ENCODE data around the gene ZNF740. TPM values are rescaled to one million over a fixed set of nuclear protein-coding genes. Genes with fewer than 3 reads are reported as not detected.
A peak's percentile ranks its signal among the peaks of the same experiment; 100 is the strongest.

The ZNF740 gene
- total and polyA plus RNA-seq, 8 donors = 4.0 to 37.5 (median 4.5) TPM

GRCh38 chr12:53184828-53185227, 4.3 kb downstream of the ZNF740 start:
- no peak overlapping the region for H3K27ac ChIP-seq
- intact Hi-C loops (cut with DNase I; ENCODE audit: low total_unique reads) = no loop called here
- 88 to 95% (median 93%) methylated on average over 6 of the region's 6 CpGs for WGBS, 5 donors
- H3K27me3 ChIP-seq = no peaks in the 10 kb centered on the region
- peaks cover 52 to 79% (median 72%) of the 10 kb centered on the region in 4 donors for H3K36me3 ChIP-seq
- no peak for DNase-seq
- TF ChIP-seq POLR2AphosphoS5 (IDR thresholded peaks at IDR 0.05) (no peak), EP300 (IDR thresholded peaks at IDR 0.05) (no peak), CTCF (IDR thresholded peaks at IDR 0.05) (no peak)
- H3K4me3 ChIP-seq = peak overlapping the region in 1 of 4 donors; percentile 18
- H3K4me1 ChIP-seq = peaks cover 27 to 51% (median 40%) of the 10 kb centered on the region in 4 donors
- H3K9me3 ChIP-seq = no peaks in the 10 kb centered on the region

- Histone ChIP-seq H3K4me1 (peaks cover 29 to 56% (median 44%) of the 10 kb centered on the region in 4 donors), H3K4me3 (no peak overlapping the region), H3K36me3 (peaks cover 52 to 79% (median 72%) of the 10 kb centered on the region in 4 donors), H3K9me3 (no peaks in the 10 kb centered on the region), H3K27me3 (no peaks in the 10 kb centered on the region), H3K27ac (no peak overlapping the region)
- 91 to 98% (median 95%) methylated on average over 3 of the region's 3 CpGs for WGBS, 5 donors
- TF ChIP-seq CTCF (IDR thresholded peaks at IDR 0.05) (no peak), POLR2A (IDR thresholded peaks at IDR 0.05) (no peak), EP300 (IDR thresholded peaks at IDR 0.05) (no peak), POLR2AphosphoS5 (IDR thresholded peaks at IDR 0.05) (no peak)
- no peak for DNase-seq
- intact Hi-C loops (cut with DNase I; ENCODE audit: low total_unique reads) = no loop called here
Measured at GRCh38 chr12:53185582-53186153, 5.1 kb downstream of the ZNF740 start.

GRCh38 chr12:53186745-53187144, 6.2 kb downstream of the ZNF740 start:
- Histone ChIP-seq H3K27me3 (no peaks in the 10 kb centered on the region), H3K4me1 (peaks cover 22 to 50% (median 38%) of the 10 kb centered on the region in 4 donors), H3K27ac (no peak overlapping the region), H3K9me3 (no peaks in the 10 kb centered on the region), H3K36me3 (peaks cover 52 to 88% (median 80%) of the 10 kb centered on the region in 4 donors), H3K4me3 (no peak overlapping the region)
- DNase-seq = no peak
- WGBS, 5 donors = 85 to 93% (median 92%) methylated on average over 4 of the region's 4 CpGs
- intact Hi-C loops (cut with DNase I; ENCODE audit: low total_unique reads) = no loop called here
- TF ChIP-seq CTCF (IDR thresholded peaks at IDR 0.05) (no peak), POLR2AphosphoS5 (IDR thresholded peaks at IDR 0.05) (no peak), EP300 (IDR thresholded peaks at IDR 0.05) (no peak), POLR2A (IDR thresholded peaks at IDR 0.05) (no peak)

GRCh38 chr12:53187145-53187899, 6.8 kb downstream of the ZNF740 start:
- Histone ChIP-seq H3K4me1 (peaks cover 16 to 44% (median 32%) of the 10 kb centered on the region in 4 donors), H3K27me3 (no peaks in the 10 kb centered on the region), H3K9me3 (no peaks in the 10 kb centered on the region), H3K27ac (no peak overlapping the region), H3K4me3 (no peak overlapping the region), H3K36me3 (peaks cover 52 to 88% (median 77%) of the 10 kb centered on the region in 4 donors)
- DNase-seq = no peak
- intact Hi-C loops (cut with DNase I; ENCODE audit: low total_unique reads) = no loop called here
- TF ChIP-seq POLR2A (IDR thresholded peaks at IDR 0.05) (no peak), CTCF (IDR thresholded peaks at IDR 0.05) (no peak), EP300 (IDR thresholded peaks at IDR 0.05) (no peak)
- 84 to 92% (median 88%) methylated on average over 13 to 15 of the region's 15 CpGs for WGBS, 5 donors
